GM12875 (cell line): ENCODE results near the gene CNBD2.
"Not testable (repeated sequence)": the region's sequence is repeated elsewhere in the genome, so short reads cannot be mapped to it uniquely, and the experiment has no call there.

Experiments
- H3K4me3 ChIP-seq: one replicate; pipeline ENCODE4 v1.5.1; 2011; ENCODE audit warnings: low read depth, low read length, control low read depth
- TF ChIP-seq, protein P1 (sequence below): IDR thresholded peaks from 2 replicates; pipeline ENCODE4 v1.5.1; 2011; ENCODE audit warnings: low read depth, mild to moderate bottlenecking, control low read depth, inconsistent platforms, low read length, moderate library complexity, borderline replicate concordance; ENCODE audit not compliant: insufficient read depth

Gene CNBD2

DNA sequence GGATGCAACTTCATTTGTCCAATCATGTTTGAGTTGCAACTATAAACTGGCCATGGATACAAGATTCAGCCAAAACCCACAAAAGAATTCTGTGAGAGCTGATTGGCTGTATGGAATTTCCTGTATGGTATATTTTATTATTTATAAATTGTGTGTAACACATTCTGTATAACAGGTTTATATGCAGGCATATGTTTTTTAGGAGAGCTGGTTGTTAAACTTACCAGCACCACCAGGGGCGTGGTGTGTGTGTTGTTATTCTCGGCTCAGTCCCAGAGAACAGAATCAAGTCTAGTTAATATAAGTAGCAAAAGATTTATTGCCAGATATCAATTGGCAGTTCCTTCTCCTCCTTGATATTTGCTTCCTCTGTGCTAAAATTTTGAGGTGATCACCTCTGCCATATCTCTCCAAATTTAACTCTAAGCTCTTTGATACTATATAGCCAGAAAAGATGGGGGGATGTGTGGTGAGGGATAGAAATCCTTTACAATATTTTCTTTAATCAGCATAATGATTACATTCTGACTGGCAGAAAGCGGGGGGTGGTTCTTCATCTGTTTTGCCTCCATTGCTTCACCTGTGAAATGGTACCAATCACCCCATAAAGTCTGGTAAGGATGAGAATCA is 22.9 kb downstream of the CNBD2 start:
- no peak overlapping the region for H3K4me3 ChIP-seq
- TF ChIP-seq, protein P1, sequence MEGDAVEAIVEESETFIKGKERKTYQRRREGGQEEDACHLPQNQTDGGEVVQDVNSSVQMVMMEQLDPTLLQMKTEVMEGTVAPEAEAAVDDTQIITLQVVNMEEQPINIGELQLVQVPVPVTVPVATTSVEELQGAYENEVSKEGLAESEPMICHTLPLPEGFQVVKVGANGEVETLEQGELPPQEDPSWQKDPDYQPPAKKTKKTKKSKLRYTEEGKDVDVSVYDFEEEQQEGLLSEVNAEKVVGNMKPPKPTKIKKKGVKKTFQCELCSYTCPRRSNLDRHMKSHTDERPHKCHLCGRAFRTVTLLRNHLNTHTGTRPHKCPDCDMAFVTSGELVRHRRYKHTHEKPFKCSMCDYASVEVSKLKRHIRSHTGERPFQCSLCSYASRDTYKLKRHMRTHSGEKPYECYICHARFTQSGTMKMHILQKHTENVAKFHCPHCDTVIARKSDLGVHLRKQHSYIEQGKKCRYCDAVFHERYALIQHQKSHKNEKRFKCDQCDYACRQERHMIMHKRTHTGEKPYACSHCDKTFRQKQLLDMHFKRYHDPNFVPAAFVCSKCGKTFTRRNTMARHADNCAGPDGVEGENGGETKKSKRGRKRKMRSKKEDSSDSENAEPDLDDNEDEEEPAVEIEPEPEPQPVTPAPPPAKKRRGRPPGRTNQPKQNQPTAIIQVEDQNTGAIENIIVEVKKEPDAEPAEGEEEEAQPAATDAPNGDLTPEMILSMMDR = peak; percentile 42; the same call in 1 of the 2 replicates

DNA sequence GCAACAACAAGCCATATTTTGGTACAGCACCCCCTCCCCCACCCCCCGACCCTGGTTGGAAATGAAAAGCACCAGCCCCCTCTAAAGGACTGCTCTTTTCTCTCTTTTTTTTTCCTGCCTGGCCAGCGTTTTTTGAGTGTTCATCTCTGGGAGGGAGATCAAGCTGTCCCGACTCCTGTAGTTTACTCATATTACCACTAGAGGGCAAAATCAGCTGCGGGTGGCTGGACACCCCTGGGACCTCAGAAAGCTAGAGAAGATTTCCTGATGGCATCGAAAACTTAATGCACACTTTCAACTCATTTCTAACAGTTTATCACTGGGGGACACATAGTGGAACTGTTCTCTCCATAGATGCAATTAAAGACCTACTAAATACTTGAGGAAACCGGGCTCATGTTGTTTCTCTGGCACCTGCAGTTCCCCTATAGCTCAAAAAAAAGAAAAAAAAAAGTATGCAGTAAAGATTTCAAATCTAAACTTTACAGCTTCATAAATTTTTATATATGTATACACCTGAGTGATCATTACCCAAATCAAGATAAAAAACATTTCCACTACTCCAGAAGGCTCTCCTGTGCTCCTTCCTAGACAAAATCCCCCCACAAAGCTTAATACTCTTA is 24.4 kb downstream of the CNBD2 start:
- no peak overlapping the region for H3K4me3 ChIP-seq
- TF ChIP-seq, protein P1 = peak; percentile 76

DNA sequence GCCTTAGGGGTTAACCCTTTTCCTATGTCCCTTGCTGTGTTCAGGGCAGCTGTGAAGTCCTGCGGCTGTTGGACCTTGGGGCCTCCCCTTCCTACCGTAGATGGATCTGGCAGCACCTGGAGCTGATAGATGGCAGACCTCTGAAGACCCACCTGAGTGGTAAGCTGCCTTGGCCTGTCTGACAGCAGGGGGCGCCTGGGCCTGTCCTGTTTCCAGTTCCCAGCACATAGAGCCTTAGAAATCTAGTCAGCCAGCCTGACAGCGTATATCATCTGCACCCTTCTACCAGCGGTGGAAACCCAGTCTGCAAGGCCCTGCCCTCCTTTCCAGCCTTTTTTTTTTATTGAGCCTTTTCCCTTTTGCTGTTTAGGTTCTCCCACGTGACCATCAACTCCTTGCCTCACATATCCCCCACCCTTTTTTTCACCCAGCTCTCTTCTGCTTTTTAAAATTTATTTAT is 26.6 kb downstream of the CNBD2 start:
- TF ChIP-seq, protein P1 = peak; percentile 92
- no peak overlapping the region for H3K4me3 ChIP-seq

DNA sequence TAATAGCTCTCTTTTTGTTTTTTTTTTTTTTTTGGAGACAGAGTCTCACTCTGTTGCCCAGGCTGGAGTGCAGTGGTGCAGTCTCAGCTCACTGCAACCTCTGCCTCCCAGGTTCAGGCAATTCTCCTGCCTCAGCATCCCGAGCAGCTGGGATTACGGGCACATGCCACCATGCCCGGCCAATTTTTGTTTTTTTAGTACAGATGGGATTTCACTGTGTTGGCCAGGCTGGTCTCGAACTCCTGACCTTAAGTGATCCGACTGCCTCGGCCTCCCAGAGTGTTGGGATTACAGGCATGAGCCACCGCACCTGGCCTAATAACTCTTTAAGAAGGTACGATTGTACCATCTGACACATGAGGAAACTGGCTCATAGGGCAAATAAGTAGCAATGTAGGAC is 28.1 kb downstream of the CNBD2 start:
- H3K4me3 ChIP-seq = not testable (repeated sequence)

DNA sequence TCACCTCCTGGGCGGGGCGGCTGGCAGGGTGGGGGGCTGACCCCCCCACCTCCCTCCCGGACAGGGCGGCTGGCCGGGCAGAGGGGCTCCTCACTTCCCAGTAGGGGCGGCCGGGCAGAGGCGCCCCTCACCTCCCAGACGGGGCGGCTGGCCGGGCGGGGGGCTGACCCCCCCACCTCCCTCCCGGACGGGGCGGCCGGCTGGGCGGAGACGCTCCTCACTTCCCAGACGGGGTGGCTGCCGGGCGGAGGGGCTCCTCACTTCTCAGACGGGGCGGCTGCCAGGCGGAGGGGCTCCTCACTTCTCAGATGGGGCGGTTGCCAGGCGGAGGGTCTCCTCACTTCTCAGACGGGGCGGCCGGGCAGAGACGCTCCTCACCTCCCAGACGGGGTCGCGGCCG is 32.9 kb downstream of the CNBD2 start:
- not testable (repeated sequence) for H3K4me3 ChIP-seq

DNA sequence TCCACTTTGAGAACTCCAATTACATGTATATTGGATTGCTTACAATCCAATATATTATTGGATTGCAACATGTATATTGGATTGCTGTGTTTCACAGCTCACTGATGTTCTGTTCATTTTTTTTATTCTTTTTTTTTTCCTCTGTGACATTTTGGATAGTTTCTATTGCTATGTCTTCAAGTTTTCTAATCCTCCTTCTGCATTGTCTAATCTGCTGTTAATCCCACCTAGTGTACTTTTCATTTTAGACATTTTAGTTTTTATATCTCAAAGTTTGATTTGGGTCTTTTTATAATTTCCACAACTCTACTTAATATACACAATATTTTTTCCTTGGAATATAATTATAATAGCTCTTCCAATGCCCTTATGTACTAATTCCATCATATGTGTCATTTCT is 34.5 kb downstream of the CNBD2 start:
- H3K4me3 ChIP-seq = no peak overlapping the region
- TF ChIP-seq, protein P1 = no peak

DNA sequence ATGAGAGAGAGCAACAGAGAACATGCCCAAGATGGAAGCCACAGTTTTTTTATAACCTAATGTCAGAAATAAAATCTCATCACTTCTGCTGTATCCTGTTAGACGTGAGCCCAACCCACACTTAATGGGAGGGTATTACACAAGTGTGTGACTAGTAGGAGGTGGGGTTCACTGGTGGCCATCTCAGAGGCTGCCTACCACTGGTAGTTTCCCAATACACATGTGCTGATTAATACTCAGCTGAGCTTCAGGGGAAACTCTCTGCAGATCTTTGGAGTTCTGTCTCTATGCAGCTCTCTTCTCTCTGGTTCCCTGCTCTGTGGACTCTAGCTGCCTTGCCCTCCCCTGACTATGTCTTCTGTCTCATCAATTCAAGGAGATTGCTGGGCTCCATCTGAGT is 35.7 kb downstream of the CNBD2 start:
- TF ChIP-seq, protein P1 = no peak

DNA sequence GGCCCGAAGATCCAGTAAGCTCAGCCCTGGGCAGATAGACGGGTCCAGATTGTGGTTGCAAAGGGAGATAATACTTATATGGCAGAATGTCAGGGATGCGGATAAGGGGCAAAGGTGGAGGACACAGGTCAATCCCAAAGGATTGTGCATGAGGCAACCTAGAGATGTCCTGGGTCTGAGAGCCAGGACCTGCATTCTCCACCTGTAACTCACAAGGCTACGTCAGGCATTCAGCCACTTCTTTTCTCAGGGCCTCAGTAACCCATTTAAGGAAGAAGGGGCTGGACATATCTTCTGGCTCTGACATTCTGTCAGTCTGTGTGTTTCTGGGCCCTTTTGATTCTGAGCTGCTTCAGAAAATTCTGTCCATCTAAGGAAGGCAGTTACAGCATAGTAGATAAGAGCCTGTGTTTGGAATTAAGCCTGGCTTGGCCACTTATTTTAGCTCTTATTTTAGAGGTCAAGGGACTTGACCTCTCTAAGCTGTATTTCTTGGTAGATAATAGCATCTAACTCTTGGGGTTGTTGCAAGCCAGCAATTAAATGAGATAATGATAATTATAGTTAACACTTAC is 40.2 kb downstream of the CNBD2 start:
- TF ChIP-seq, protein P1 = no peak
- no peak overlapping the region for H3K4me3 ChIP-seq

More for the DNA sequence above, 35.7 kb downstream of the CNBD2 start:
- H3K4me3 ChIP-seq = no peak overlapping the region
